Stimulated activated CD4-positive, alpha-beta T cell treated with anti-CD3 and anti-CD28 coated beads, Interleukin-4, amount 100 ng/mL, for 48 hours (primary cell): Measurements from ENCODE around the gene MNX1.

Source experiments
- DNase-seq, 2 donors: peaks; one replicate each; pipeline ENCODE4 v3.0.0-alpha.2; 2020; ENCODE audit warnings: low read depth in 2 of 2

MNX1 gene

GRCh38 chr7:157014635-157015555, 4.4 kb upstream of the MNX1 start:
- no peak for DNase-seq

DNA sequence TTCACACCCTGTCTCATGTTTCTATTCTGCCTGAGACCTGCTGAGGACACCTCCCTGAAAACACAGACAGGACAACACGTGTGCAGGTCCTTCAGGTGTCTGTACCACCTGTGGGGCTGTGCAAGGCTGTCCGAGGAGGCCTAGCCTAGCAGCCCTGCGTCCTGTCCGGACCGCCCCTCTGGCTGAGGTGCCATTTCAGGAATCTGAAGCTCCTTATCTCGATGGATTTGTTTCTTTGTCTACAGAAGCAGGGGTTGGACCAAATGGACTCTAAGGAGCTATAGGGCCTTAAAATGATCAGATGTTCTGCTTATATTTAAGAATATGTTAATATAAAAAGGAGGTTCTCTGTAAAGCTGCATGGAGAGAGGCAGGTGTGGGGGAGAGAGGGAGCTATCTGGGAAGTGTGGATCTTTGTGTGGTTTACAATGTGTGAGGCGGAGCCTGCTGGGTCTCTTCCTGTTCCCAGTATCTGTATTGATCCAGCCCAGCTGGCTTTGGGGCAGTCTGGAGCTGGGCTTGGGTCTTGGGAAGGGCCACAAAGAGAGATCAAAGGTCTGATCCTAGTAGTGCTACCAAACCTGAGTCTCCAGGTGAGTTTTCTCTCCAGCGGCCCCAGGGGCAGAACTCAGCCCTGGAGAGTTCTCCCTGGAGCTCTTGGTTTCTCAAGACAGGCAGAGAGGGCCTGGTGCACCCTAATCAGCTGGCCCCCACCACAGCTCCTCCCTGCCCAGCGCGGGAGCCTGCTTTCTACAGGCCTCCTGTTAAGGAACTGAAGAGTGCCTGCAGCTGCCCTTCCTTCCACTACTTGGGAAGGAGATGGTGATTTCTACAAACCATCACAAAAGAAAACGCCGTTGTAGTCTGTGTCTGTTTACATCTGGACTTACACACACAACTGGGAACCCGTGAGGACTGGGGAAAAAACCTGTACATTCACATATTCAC, 3.4 kb upstream of the MNX1 start:
- DNase-seq: no peak

DNA sequence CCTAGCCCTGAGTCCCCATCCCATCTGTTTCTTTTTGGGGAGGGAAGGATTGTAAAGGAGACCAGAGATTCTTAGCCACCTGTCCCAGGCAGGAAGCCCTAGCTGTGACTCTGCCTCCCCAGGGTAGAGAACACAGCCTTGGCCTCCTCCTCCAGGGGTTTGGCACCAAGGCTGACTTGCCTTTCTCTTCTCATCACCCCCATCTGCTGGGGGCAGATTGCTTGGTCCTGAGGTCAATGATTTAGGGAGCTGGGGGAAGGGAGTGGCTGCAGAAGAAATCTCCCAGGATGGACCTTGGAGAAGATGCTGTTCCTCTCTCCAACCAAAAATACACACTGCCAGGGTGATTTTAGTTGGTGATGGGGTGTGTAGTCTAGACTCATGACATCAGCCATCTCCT, 2.6 kb upstream of the MNX1 start:
- DNase-seq: no peak

DNA sequence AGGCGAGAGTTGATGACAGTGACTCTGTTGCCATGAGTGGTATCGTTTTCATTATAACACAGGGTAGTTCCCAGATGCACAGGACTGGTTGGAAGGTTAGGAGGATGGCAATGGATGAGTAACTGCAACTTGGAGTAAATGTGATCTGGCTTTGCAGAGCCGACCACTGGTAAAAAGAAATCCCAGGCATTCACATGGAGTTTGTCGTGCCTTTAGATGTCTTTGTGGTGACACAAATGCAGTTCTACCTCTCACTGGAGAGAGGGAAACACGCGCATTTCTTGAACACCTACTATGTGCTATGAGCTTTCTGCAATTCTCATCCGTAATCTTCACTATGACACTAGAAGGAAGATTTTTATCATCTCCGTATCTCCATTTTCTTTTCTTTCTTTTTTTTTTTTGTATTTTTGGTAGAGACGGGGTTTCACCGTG, 1.7 kb upstream of the MNX1 start:
- no peak for DNase-seq

DNA sequence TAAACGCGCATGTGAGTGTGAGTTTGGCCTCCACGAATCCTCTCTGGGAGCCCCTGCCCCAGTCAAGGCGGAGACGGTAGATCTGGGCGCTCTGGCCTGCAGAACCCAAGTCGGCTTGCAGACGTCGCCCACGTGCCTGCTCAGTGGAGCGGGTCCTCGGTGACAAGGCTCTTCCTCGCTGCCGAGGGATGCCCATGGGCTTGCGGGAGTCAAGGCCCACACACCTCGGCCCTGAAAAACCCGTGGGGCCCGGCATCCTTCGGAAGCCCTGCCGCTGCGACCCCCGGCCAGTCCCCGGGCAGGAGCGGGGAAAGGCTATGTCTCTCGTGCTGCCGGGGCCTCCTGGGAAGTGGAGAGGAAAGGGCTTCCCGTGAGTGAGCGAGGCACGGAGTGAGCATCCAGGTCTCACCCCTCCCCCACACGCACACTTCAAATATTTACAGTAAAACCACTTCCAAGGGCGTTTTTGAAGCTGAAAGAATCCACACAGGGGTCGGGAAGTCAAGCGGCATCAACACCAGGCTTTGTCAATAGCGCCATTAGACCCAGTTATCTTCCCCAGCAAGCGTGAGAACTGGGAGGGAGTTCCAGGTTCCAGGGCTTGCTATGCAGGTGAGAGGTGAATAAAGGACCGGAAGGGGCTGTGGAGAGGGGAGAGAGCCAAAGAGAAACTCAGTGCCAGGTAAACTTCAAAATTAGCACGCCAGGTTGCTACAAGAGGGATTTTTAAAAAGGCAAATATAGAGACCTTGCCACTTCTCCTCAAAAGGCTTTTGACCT, 1.1 kb upstream of the MNX1 start:
- no peak for DNase-seq

DNA sequence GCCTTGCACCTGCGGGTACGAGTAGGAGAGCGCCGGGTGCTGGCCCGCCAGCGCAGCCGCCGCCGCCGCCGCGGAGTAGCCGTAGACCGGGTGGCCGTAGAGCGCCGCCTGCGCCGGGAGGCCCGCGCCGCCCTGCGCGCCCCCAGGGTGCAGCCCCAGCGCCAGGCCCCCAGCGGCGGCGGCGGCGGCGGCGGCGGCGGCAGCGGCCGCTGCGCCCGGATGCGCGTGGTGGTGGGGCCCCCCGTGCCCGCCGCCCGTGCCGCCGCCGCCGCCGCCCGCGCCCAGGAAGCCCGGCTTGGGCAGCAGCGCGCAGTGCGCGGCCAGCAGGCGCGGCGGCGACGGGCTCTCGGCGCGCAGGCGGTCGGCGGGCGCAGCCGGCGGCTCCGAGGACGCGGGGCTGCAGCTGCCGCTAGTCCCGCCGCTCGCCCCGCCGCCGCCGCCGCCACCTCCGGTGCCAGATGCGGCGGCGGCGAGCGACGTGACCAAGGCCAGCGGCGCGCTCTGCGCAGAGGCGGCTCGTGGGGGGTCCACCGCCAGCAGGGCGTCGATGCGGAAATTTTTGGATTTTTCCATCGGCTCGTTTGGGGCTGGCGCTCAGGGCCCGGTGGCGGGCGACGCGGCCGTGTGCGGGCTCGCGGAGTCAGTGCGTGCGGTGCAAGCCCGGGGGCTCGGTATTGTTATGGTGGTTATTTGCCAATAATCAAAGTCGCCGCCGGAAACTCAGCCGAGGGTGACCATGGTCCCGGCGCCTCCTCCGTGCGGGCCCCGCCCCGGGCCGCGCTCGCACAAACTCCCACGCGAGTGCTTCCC, 480 bp downstream of the MNX1 start:
- no peak for DNase-seq

DNA sequence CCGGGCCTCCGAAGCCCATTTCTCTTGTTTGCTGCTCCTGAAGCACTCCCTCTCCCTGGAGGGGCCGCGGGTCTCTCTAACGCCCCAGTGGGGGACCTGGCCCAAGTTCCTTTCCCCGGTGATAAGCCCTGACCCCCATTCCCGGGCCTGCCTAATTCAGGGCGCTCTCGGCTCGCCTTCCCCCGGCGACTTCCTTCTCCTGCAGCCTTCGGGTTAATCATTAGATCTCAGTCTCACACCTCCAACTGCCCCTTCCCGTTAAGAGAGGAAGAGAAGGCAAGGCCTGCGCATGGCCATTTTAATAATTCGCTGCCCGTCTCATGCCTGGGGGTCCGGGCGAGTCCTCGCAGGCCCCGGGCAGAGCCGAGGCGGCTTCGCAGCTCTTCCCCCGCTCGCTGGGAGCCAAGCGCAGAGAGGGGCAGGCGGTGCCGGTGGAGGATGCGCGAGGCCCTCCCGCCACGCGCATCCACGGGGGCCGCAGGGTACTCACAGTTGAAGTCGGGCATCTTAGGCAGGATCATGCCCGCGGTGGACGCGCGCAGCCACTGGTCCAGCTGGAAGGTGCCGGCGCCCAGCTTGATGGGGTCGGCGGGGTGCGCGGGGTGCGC, 1.2 kb downstream of the MNX1 start:
- DNase-seq: no peak

- no peak for DNase-seq
Observed at GRCh38 chr7:157008206-157009169, 2.0 kb downstream of the MNX1 start.

- no peak for DNase-seq
Observed at GRCh38 chr7:157007470-157008066, 2.9 kb downstream of the MNX1 start.

- DNase-seq: no peak
Observed at GRCh38 chr7:157006829-157007469, 3.5 kb downstream of the MNX1 start.

GRCh38 chr7:157006205-157006747, 4.2 kb downstream of the MNX1 start:
- DNase-seq: no peak

DNA sequence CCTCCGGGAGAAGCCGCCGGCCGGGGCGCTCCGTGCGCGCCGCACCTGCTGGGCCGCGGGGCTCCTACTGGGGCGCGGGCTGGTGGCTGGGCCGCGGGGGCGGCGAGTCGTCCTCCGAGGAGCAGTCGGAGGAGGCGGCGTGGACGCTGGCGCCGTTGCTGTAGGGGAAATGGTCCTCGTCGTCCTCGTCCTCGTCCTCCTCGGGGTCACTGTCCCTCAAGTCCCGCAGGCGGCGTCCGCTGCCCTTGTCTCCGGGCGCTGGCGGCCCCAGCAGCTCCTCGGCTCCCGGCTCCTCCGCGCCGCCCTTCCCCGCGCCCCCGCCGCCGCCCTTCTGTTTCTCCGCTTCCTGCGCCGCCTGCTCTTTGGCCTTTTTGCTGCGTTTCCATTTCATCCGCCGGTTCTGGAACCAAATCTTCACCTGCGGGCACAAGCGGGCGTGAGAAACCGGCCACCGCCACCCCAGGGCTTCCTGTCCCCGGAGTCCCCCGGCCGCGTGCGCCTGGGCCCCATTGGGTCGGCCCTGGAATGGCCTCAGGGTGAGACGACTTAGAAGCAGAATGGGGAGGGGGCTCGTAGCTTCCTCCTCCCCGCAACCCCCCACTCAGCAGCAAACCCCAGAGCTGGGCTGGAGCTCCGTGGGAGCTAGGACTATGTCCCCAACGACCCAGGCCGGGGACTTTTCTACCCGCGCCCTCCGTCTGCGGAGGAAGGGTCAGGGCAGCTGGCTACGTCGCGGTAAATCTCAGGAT, 4.8 kb downstream of the MNX1 start:
- no peak for DNase-seq

DNA sequence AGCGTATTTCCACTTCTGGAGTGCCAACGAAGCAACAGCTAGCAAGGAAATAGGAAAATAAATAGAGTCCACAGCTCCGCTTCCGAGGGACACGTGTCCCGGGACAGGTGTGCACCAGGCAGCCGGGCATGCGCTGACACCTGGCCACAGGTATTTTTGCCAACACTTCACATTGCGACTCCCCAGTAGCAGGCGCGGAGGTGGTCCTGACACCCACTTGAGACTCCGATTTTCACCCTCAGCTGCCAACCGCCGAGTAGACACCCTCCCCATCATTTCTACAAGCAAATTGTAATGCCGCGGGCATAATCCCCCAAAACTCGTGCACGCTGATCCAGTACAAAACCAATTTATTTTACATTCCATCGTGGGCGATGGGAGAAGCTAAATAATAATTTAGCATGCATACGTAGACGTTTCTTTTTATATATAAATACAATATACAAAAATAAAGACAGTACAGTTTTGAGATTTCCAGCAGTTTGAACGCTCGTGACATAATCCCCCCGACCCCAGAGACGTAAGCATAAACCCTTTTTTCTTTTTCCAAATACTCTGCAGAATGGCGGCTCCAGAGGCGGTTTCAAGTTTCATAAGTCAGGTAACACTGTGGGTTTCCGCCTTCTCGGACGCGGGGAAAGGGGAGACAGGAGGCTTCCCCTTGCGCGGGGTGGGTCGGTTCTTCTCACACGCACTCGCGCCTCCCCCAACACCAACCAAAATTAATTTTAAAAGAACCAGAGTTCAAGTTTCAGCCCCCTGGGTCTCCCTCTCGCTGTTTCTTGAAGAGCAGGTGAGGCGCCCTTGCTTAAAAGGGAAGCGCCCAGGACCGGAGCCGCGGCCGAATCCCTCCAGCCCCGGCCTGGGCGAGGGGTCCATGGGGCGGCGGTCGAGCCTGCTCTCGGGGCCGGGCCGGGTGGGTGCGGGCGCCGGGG, 5.7 kb downstream of the MNX1 start:
- DNase-seq: no peak

GRCh38 chr7:157003756-157004520, 6.5 kb downstream of the MNX1 start:
- DNase-seq: no peak

DNA sequence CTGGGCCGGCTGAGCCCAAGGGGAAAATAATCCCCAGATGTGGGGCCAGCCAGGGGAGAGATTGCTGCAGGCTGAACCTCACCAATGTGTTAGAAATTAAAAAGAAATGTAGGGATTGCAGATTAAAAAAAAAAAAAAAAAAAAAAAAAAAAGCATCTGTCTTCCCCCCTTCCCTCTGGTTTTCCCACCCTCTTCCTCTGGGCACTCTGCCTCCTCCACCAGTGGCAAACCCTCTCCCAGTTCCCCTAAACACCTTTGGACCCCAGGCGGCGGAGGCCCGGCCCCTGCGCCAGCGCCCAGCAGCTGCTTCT, 7.1 kb downstream of the MNX1 start:
- no peak for DNase-seq
